Sigmoid colon (tissue), 7 donors: ENCODE measurements around the gene NKPD1. TPM values are rescaled to one million over a fixed set of nuclear protein-coding genes. Genes with fewer than 3 reads are reported as not detected.

ENCODE experiments used
- DNase-seq: peaks from one replicate; pipeline ENCODE4 v3.0.0-alpha.2; 2019
- H3K27ac ChIP-seq, 4 donors: fragments of 200-600 bp; sonication (generic); one replicate each; pipeline ENCODE4 v1.5.1; 2016 to 2019; ENCODE audit warnings: mild to moderate bottlenecking in 1 of 4
- H3K27me3 ChIP-seq, 3 donors: fragments of 200-600 bp; sonication (generic); one replicate each; pipeline ENCODE4 v1.5.1; 2019; ENCODE audit warnings: mild to moderate bottlenecking in 1 of 3
- H3K36me3 ChIP-seq, 4 donors: fragments of 200-600 bp; sonication (generic); one replicate each; pipeline ENCODE4 v1.5.1; 2016 to 2019
- H3K4me1 ChIP-seq, 4 donors: fragments of 200-600 bp; sonication (generic); one replicate each; pipeline ENCODE4 v1.5.1; 2017 to 2019
- H3K4me3 ChIP-seq, 4 donors: fragments of 200-600 bp; sonication (generic); one replicate each; pipeline ENCODE4 v1.5.1; 2017 to 2019; ENCODE audit warnings: mild to moderate bottlenecking in 2 of 4, moderate library complexity in 1 of 4
- H3K9me3 ChIP-seq, 4 donors: fragments of 200-600 bp in 3 of 4; sonication (generic) in 3 of 4; one replicate each; pipeline versions ENCODE4 v1.5.1 to v1.6.1; 2013 to 2019
- CTCF ChIP-seq, 4 experiments: fragments of 450-650 bp in 3 of 4; fragments of 200-600 bp in 1 of 4; IDR thresholded peaks; one replicate each; pipeline ENCODE4 v1.5.1; 2016 to 2019; ENCODE audit warnings: antibody characterized with exemption in 4 of 4, mild to moderate bottlenecking in 3 of 4, moderate library complexity in 2 of 4
- EP300 ChIP-seq, 4 donors: sonication (generic); formaldehyde crosslinking; IDR thresholded peaks; one replicate each; pipeline ENCODE4 v1.6.1; 2017; ENCODE audit warnings: antibody characterized with exemption in 4 of 4
- POLR2A ChIP-seq, 2 donors: fragments of 450-650 bp; IDR thresholded peaks; one replicate each; pipeline ENCODE4 v1.6.1; 2016; ENCODE audit warnings: antibody characterized with exemption in 2 of 2, mild to moderate bottlenecking in 2 of 2, moderate library complexity in 2 of 2
- POLR2AphosphoS5 ChIP-seq, 4 donors: sonication (generic); formaldehyde crosslinking; IDR thresholded peaks; one replicate each; pipeline ENCODE4 v1.6.1; 2017; ENCODE audit warnings: antibody characterized with exemption in 4 of 4
- WGBS, 2 donors: extraction: QIAGEN DNeasy Blood & Tissue Kit; methylation state at CpG; one replicate each; pipeline ENCODE4 v1.1.7; 2013; 5-methylcytosine and 5-hydroxymethylcytosine counted together
- intact Hi-C: fragments of 100-400 bp; cut with DNase I; formaldehyde crosslinking; loops from one replicate; pipeline ENCODE4 v1.15.1; 2023
- polyA plus RNA-seq, 3 donors: library from polyadenylated mRNA; stranded (reverse); fragments of 200-250 nt; gene quantifications; one replicate each; pipeline ENCODE4 v1.2.3, GENCODE V29; 2013
- total RNA-seq, 4 donors: library from RNA; depleted of rRNA; stranded (reverse); fragments of >200 nt; gene quantifications; one replicate each; pipeline ENCODE4 v1.1.0, GENCODE V29; 2016
- donor health status: healthy with polysubstance abuse.
- donor health status: Bipolar disorder and iron deficiency.
- donor health status: healthy.

The NKPD1 gene
- total and polyA plus RNA-seq, 7 donors = 0.12 to 0.83 TPM; not detected in 5

- 46 to 64% methylated on average over 4 of the region's 4 CpGs for WGBS, 2 donors
- no peaks in the 10 kb centered on the region for H3K27me3 ChIP-seq
- no peak overlapping the region for H3K27ac ChIP-seq
- no peaks in the 10 kb centered on the region for H3K36me3 ChIP-seq
- intact Hi-C loops = no loop called here
- TF ChIP-seq POLR2A (IDR thresholded peaks at IDR 0.05) (no peak), CTCF (IDR thresholded peaks at IDR 0.05) (no peak)
- H3K4me1 ChIP-seq = peaks cover 0 to 24% (median 14%) of the 10 kb centered on the region in 4 donors
- H3K4me3 ChIP-seq = no peak overlapping the region
- DNase-seq = no peak
- H3K9me3 ChIP-seq = no peaks in the 10 kb centered on the region
Measured at GRCh38 chr19:45114116-45114515, 46.7 kb downstream of the NKPD1 start.

- no peaks in the 10 kb centered on the region for H3K27me3 ChIP-seq
- no peaks in the 10 kb centered on the region for H3K36me3 ChIP-seq
- 20 to 58% methylated on average over 9 of the region's 9 CpGs for WGBS, 2 donors
- H3K4me1 ChIP-seq = peaks cover 0 to 24% (median 14%) of the 10 kb centered on the region in 4 donors
- H3K27ac ChIP-seq = no peak overlapping the region
- intact Hi-C loops = no loop called here
- H3K9me3 ChIP-seq = no peaks in the 10 kb centered on the region
- TF ChIP-seq POLR2AphosphoS5 (IDR thresholded peaks at IDR 0.05) (no peak), CTCF (IDR thresholded peaks at IDR 0.05) (no peak), POLR2A (IDR thresholded peaks at IDR 0.05) (no peak), EP300 (IDR thresholded peaks at IDR 0.05) (no peak)
- no peak overlapping the region for H3K4me3 ChIP-seq
- no peak for DNase-seq
Measured at GRCh38 chr19:45113628-45114027, 47.2 kb downstream of the NKPD1 start.

GRCh38 chr19:45112111-45112827, 48.5 kb downstream of the NKPD1 start:
- no peaks in the 10 kb centered on the region for H3K36me3 ChIP-seq
- H3K9me3 ChIP-seq = no peaks in the 10 kb centered on the region
- no peak overlapping the region for H3K27ac ChIP-seq
- TF ChIP-seq CTCF (IDR thresholded peaks at IDR 0.05) (no peak), POLR2A (IDR thresholded peaks at IDR 0.05) (no peak), EP300 (IDR thresholded peaks at IDR 0.05) (no peak), POLR2AphosphoS5 (IDR thresholded peaks at IDR 0.05) (no peak)
- no peaks in the 10 kb centered on the region for H3K27me3 ChIP-seq
- intact Hi-C loops = no loop called here
- WGBS, 2 donors = 62 to 87% methylated on average over 11 of the region's 11 CpGs
- H3K4me3 ChIP-seq = no peak overlapping the region
- no peak for DNase-seq
- H3K4me1 ChIP-seq = peaks cover 0 to 12% (median 8%) of the 10 kb centered on the region in 4 donors

Other genes starting within 250 kb of the NKPD1 start
- 10 to 100 TPM in 1 of 4 donors, 1 to 10 TPM in 2, not detected in 1; 2.3 to 11.8 (median 5.8) TPM for gene APOC1, start 246.4 kb downstream of the NKPD1 start, total RNA-seq
- gene APOC1, start 246.4 kb downstream of the NKPD1 start, polyA plus RNA-seq = 10 to 100 TPM; 46.2 to 73.3 (median 49.9) TPM
- gene APOC4, start 218.7 kb downstream of the NKPD1 start, total RNA-seq = not detected
- not detected for gene APOC4, start 218.7 kb downstream of the NKPD1 start, polyA plus RNA-seq
- gene APOC2, start 214.9 kb downstream of the NKPD1 start, total RNA-seq = not detected
- gene APOC2, start 214.9 kb downstream of the NKPD1 start, polyA plus RNA-seq = 10 to 100 TPM in 1 of 3 donors, 1 to 10 TPM in 2; 3.0 to 10.6 (median 3.3) TPM
- gene CLPTM1, start 205.6 kb downstream of the NKPD1 start, total RNA-seq = 10 to 100 TPM; 31.6 to 51.5 (median 45.1) TPM
- 10 to 100 TPM; 22.2 to 94.0 (median 27.0) TPM for gene CLPTM1, start 205.6 kb downstream of the NKPD1 start, polyA plus RNA-seq
- 10 to 100 TPM in 1 of 4 donors, 1 to 10 TPM in 3; 3.2 to 16.7 (median 4.1) TPM for gene RELB, start 159.5 kb downstream of the NKPD1 start, total RNA-seq
- 10 to 100 TPM; 21.0 to 50.2 (median 30.0) TPM for gene RELB, start 159.5 kb downstream of the NKPD1 start, polyA plus RNA-seq
- gene CLASRP, start 121.9 kb downstream of the NKPD1 start, total RNA-seq = 100 to 1,000 TPM in 1 of 4 donors, 10 to 100 TPM in 3; 61.9 to 157 (median 73.7) TPM
- gene CLASRP, start 121.9 kb downstream of the NKPD1 start, polyA plus RNA-seq = 10 to 100 TPM; 19.0 to 70.8 (median 19.2) TPM
- 1 to 10 TPM in 1 of 4 donors, under 1 TPM in 1, not detected in 2; 0.41 to 1.2 TPM for gene ZNF296, start 84.5 kb downstream of the NKPD1 start, total RNA-seq
- 1 to 10 TPM; 2.8 to 5.4 (median 3.0) TPM for gene ZNF296, start 84.5 kb downstream of the NKPD1 start, polyA plus RNA-seq
- 10 to 100 TPM; 10.3 to 18.2 (median 16.2) TPM for gene GEMIN7, start 81.7 kb downstream of the NKPD1 start, total RNA-seq
- 10 to 100 TPM; 27.0 to 31.2 (median 30.6) TPM for gene GEMIN7, start 81.7 kb downstream of the NKPD1 start, polyA plus RNA-seq
- 10 to 100 TPM; 17.8 to 23.2 (median 19.9) TPM for gene PPP1R37, start 67.8 kb downstream of the NKPD1 start, total RNA-seq
- gene PPP1R37, start 67.8 kb downstream of the NKPD1 start, polyA plus RNA-seq = 10 to 100 TPM; 21.6 to 32.5 (median 22.4) TPM
- 10 to 100 TPM; 15.1 to 36.4 (median 27.2) TPM for gene TRAPPC6A, start 17.3 kb upstream of the NKPD1 start, total RNA-seq
- 10 to 100 TPM; 50.3 to 67.5 (median 66.1) TPM for gene TRAPPC6A, start 17.3 kb upstream of the NKPD1 start, polyA plus RNA-seq
- gene BLOC1S3, start 17.8 kb upstream of the NKPD1 start, total RNA-seq = 10 to 100 TPM in 1 of 4 donors, 1 to 10 TPM in 3; 6.1 to 10.9 (median 7.8) TPM
- 1 to 10 TPM; 2.8 to 7.0 (median 3.0) TPM for gene BLOC1S3, start 17.8 kb upstream of the NKPD1 start, polyA plus RNA-seq
- under 1 TPM in 2 of 4 donors, not detected in 2; 0.14 to 0.33 TPM for gene EXOC3L2, start 84.4 kb upstream of the NKPD1 start, total RNA-seq
- 1 to 10 TPM in 1 of 3 donors, under 1 TPM in 1, not detected in 1; 0.69 to 1.7 TPM for gene EXOC3L2, start 84.4 kb upstream of the NKPD1 start, polyA plus RNA-seq
- 10 to 100 TPM; 12.7 to 39.9 (median 15.2) TPM for gene MARK4, start 90.3 kb upstream of the NKPD1 start, total RNA-seq
- gene MARK4, start 90.3 kb upstream of the NKPD1 start, polyA plus RNA-seq = 10 to 100 TPM in 1 of 3 donors, 1 to 10 TPM in 2; 6.2 to 12.3 (median 7.2) TPM
- gene CKM, start 161.9 kb upstream of the NKPD1 start, total RNA-seq = 1 to 10 TPM in 1 of 4 donors, under 1 TPM in 3; 0.66 to 1.1 (median 0.77) TPM
- gene CKM, start 161.9 kb upstream of the NKPD1 start, polyA plus RNA-seq = 10 to 100 TPM in 1 of 3 donors, 1 to 10 TPM in 1, under 1 TPM in 1; 0.48 to 14.4 (median 5.8) TPM
- not detected for gene KLC3, start 179.8 kb upstream of the NKPD1 start, total RNA-seq
- gene KLC3, start 179.8 kb upstream of the NKPD1 start, polyA plus RNA-seq = under 1 TPM in 1 of 3 donors, not detected in 2; 0.09 TPM
- 10 to 100 TPM in 1 of 4 donors, 1 to 10 TPM in 3; 4.6 to 12.8 (median 9.8) TPM for gene ERCC2, start 209.6 kb upstream of the NKPD1 start, total RNA-seq
- 10 to 100 TPM in 1 of 3 donors, 1 to 10 TPM in 2; 4.2 to 12.9 (median 9.0) TPM for gene ERCC2, start 209.6 kb upstream of the NKPD1 start, polyA plus RNA-seq
- 1 to 10 TPM; 5.8 to 9.4 (median 7.7) TPM for gene PPP1R13L, start 244.1 kb upstream of the NKPD1 start, total RNA-seq
- 10 to 100 TPM; 15.6 to 34.0 (median 18.0) TPM for gene PPP1R13L, start 244.1 kb upstream of the NKPD1 start, polyA plus RNA-seq
- gene POLR1G, start 245.7 kb upstream of the NKPD1 start, total RNA-seq = 1 to 10 TPM; 1.6 to 4.2 (median 3.8) TPM
- 1 to 10 TPM; 1.2 to 5.6 (median 2.3) TPM for gene POLR1G, start 245.7 kb upstream of the NKPD1 start, polyA plus RNA-seq